ENCODE data around the gene UBFD1. TPM values are rescaled to one million over a fixed set of nuclear protein-coding genes. Genes with fewer than 3 reads are reported as not detected.
A peak's percentile ranks its signal among the peaks of the same experiment; 100 is the strongest.

The UBFD1 gene
- total RNA-seq, 1 experiment from 2014 or later: 125 TPM

- no peak for TF ChIP-seq CTCF (IDR thresholded peaks at IDR 0.05; ENCODE audit: unreplicated experiment)
- peak overlapping the region; percentile 96 for H3K4me3 Mint-ChIP-seq (ENCODE audit: low read depth, unreplicated experiment)
- no TSS peak for BruUV-seq (replicated peaks)
- H3K27ac Mint-ChIP-seq (ENCODE audit: unreplicated experiment): peak overlapping the region; percentile 96
- H3K27me3 Mint-ChIP-seq (ENCODE audit: unreplicated experiment): no peaks in the 10 kb centered on the region
- no peaks in the 10 kb centered on the region for H3K9me3 Mint-ChIP-seq (ENCODE audit: low read depth, unreplicated experiment)
- DNase-seq: peak; percentile 23
- CTCF ChIA-PET: interaction anchor here (0.6 to 1.8 kb wide), 6 partner anchors 19 to 173 kb away, joined by 3 to 5 read pairs (median 3); partner anchors contain the start of gene PALB2
- peaks cover 8% of the 10 kb centered on the region for H3K4me1 Mint-ChIP-seq (ENCODE audit: low read depth, unreplicated experiment)
- intact Hi-C loops (cut with micrococcal nuclease; ENCODE audit: unreplicated experiment): loop anchor here (5.0 kb wide), 1 partner anchor 479 kb away; no protein-coding TSS in a partner anchor
- H3K36me3 Mint-ChIP-seq (ENCODE audit: insufficient read depth, unreplicated experiment): peaks cover 71% of the 10 kb centered on the region
Observed at GRCh38 chr16:23557779-23558702, 514 bp downstream of the UBFD1 start.

- Mint-ChIP-seq H3K27ac (ENCODE audit: unreplicated experiment) (no peak overlapping the region), H3K4me1 (ENCODE audit: low read depth, unreplicated experiment) (peaks cover 8% of the 10 kb centered on the region), H3K27me3 (ENCODE audit: unreplicated experiment) (no peaks in the 10 kb centered on the region), H3K9me3 (ENCODE audit: low read depth, unreplicated experiment) (no peaks in the 10 kb centered on the region), H3K36me3 (ENCODE audit: insufficient read depth, unreplicated experiment) (peaks cover 85% of the 10 kb centered on the region), H3K4me3 (ENCODE audit: low read depth, unreplicated experiment) (no peak overlapping the region)
- no peak for DNase-seq
- CTCF ChIA-PET: no interaction called here
- BruUV-seq (replicated peaks): no TSS peak
- no peak for TF ChIP-seq CTCF (IDR thresholded peaks at IDR 0.05; ENCODE audit: unreplicated experiment)
- intact Hi-C loops (cut with micrococcal nuclease; ENCODE audit: unreplicated experiment): no loop called here
Observed at GRCh38 chr16:23561586-23561985, 4.1 kb downstream of the UBFD1 start.

- peaks cover 8% of the 10 kb centered on the region for H3K4me1 Mint-ChIP-seq (ENCODE audit: low read depth, unreplicated experiment)
- DNase-seq: no peak
- no peak for TF ChIP-seq CTCF (IDR thresholded peaks at IDR 0.05; ENCODE audit: unreplicated experiment)
- H3K27me3 Mint-ChIP-seq (ENCODE audit: unreplicated experiment): no peaks in the 10 kb centered on the region
- CTCF ChIA-PET: no interaction called here
- intact Hi-C loops (cut with micrococcal nuclease; ENCODE audit: unreplicated experiment): no loop called here
- no TSS peak for BruUV-seq (replicated peaks)
- no peaks in the 10 kb centered on the region for H3K9me3 Mint-ChIP-seq (ENCODE audit: low read depth, unreplicated experiment)
- H3K36me3 Mint-ChIP-seq (ENCODE audit: insufficient read depth, unreplicated experiment): peaks cover 85% of the 10 kb centered on the region
- no peak overlapping the region for H3K4me3 Mint-ChIP-seq (ENCODE audit: low read depth, unreplicated experiment)
- no peak overlapping the region for H3K27ac Mint-ChIP-seq (ENCODE audit: unreplicated experiment)
Observed at GRCh38 chr16:23562505-23562904, 5.0 kb downstream of the UBFD1 start.

GRCh38 chr16:23563186-23563585 lies 5.7 kb downstream of the UBFD1 start:
- BruUV-seq (replicated peaks): no TSS peak
- DNase-seq: no peak
- no peaks in the 10 kb centered on the region for H3K9me3 Mint-ChIP-seq (ENCODE audit: low read depth, unreplicated experiment)
- H3K27ac Mint-ChIP-seq (ENCODE audit: unreplicated experiment): no peak overlapping the region
- H3K36me3 Mint-ChIP-seq (ENCODE audit: insufficient read depth, unreplicated experiment): peaks cover 83% of the 10 kb centered on the region
- no peaks in the 10 kb centered on the region for H3K27me3 Mint-ChIP-seq (ENCODE audit: unreplicated experiment)
- no peak for TF ChIP-seq CTCF (IDR thresholded peaks at IDR 0.05; ENCODE audit: unreplicated experiment)
- H3K4me3 Mint-ChIP-seq (ENCODE audit: low read depth, unreplicated experiment): no peak overlapping the region
- CTCF ChIA-PET: no interaction called here
- intact Hi-C loops (cut with micrococcal nuclease; ENCODE audit: unreplicated experiment): no loop called here
- peaks cover 8% of the 10 kb centered on the region for H3K4me1 Mint-ChIP-seq (ENCODE audit: low read depth, unreplicated experiment)
